ENCODE data around the gene CX3CR1.

DNA sequence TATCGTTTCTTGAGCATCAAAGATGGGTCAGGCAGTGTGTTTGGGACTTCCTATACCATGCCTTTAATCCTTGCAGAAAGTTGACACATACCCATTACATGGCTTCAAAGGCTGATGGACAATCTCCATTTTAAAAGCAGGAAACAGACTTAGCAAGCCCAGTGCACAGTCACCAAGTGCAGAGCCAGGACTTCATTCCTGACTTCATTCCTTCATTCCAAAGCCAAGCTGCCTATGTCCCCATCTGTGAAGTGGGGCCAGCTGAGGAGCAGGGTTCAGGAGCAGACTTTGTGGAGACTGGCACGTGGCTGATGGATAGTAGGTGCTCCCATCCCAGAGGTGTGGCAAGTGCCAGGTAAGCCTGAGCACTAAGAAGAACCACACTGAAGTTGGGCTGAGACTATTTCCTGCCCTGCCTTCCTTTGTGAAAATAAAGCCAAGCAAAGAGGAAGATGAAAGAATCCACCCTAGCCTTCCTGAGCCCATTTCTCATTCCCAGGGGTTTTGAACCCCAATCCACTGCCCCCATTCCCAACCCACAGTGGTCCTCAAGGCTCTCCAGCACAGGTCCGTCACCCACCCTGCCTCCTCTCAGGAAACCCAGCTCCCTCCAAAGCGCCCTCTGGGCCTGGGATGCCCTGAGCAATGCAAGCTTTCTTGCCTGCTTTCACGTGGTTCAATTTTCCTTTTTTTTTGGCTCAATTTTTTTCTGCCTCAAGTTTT, 1.8 kb downstream of the CX3CR1 start:
- TF ChIP-seq GATA2 (IDR thresholded peaks at IDR 0.05; ENCODE audit: low read depth, low read length) (no peak), GATA3 (IDR thresholded peaks at IDR 0.05; ENCODE audit: low read depth, low read length) (no peak)

Data from SH-SY5Y (cell line).